ENCODE measurements around the gene RPL38. TPM values are rescaled to one million over a fixed set of nuclear protein-coding genes. Genes with fewer than 3 reads are reported as not detected.

RPL38 gene
- total RNA-seq, 1 experiment from 2014 or later: 1,714 TPM

DNA sequence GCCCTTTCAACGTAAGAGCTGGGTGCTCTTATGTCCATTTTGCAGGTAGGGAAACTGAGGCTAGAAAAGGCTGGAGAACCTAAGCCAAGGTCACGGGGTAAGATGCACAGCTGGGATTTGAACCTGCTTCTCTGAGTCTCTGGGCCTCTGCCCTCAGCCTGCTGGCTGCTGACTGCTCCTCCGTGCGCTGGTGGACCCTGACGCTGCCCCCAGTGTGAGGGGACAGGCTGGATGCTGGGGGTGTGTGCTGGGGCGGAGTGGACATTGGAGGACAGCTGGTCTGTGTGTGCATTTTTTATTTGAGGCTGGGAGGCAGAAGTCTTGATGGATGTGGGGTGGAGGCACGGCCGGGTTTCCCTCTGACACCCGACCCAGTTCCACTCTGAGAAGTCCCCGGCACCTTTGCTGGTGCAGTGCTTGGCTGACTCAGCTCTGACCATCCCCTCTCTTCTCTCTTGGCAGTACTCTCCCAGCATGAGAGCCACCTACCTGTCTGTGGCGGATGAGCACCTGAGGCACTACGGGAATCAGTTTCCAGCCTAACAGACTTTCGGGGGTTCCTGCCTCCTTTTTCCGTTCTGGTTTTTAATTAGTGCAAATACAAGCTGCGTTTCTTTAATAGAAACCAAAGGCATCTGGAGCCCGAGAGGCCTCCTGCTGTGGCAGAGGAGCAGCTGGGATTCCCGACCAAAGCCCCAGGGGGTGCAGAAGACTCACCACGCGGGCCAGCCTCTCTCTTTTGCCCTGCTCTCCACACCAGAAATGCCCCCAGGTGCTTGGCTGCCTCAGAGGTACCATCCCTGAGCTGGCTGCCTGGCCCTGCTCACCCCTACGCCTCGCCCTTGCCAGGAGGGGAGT lies 56.4 kb downstream of the RPL38 start:
- in situ Hi-C loops (cut with HindIII; ENCODE audit: low pct_unique_long_range_greater_than_20kb, low sequenced_read_pairs): no loop called here
- DNase-seq (ENCODE audit: low read depth): no peak

Other genes with a start within 250 kb of the RPL38 start
- 1.2 and 13.3 TPM in 2 replicates for gene TTYH2, start 9.9 kb downstream of the RPL38 start, total RNA-seq (2014; rRNA removed; shearing (Covaris generic); ENCODE audit: low replicate concordance)
- gene DNAI2, start 70.6 kb downstream of the RPL38 start, total RNA-seq (2014; rRNA removed; shearing (Covaris generic); ENCODE audit: low replicate concordance): not detected in 2 replicates
- gene KIF19, start 122.5 kb downstream of the RPL38 start, total RNA-seq (2014; rRNA removed; shearing (Covaris generic); ENCODE audit: low replicate concordance): not detected in 2 replicates
- not detected in 2 replicates for gene BTBD17, start 158.2 kb downstream of the RPL38 start, total RNA-seq (2014; rRNA removed; shearing (Covaris generic); ENCODE audit: low replicate concordance)
- gene GPR142, start 163.8 kb downstream of the RPL38 start, total RNA-seq (2014; rRNA removed; shearing (Covaris generic); ENCODE audit: low replicate concordance): not detected in 2 replicates
- gene GPRC5C, start 228.4 kb downstream of the RPL38 start, total RNA-seq (2014; rRNA removed; shearing (Covaris generic); ENCODE audit: low replicate concordance): 328 and 424 TPM in 2 replicates